K562 (cell line): ENCODE measurements around the gene TPK1. TPM values are rescaled to one million over a fixed set of nuclear protein-coding genes. Genes with fewer than 3 reads are reported as not detected.

ENCODE experiments used
- ATAC-seq: fragments of 200-7000 bp; cut with Tn5 transposase; 3 replicates; pipeline ENCODE4 v1.9.1; 2020; ENCODE audit warnings: moderate library complexity
- BruUV-seq: library from RNA; stranded (reverse); fragments of 400-500 nt; replicated peaks from 2 replicates; lab custom pipeline; 2021; lab: Mats Ljungman, UMichigan
- CTCF ChIA-PET: fragments of 300-600 bp; formaldehyde crosslinking; extraction: SDS; loops from one replicate; lab custom pipeline; 2021; ENCODE audit warnings: low intra/inter-chr PET ratio; lab: Yijun Ruan, JAX
- POLR2A ChIA-PET: fragments of 300-600, 350-650 bp; sonication (Branson Sonifier 250); formaldehyde crosslinking; extraction: SDS; loops from one replicate; lab custom pipeline; 2021; ENCODE audit warnings: antibody characterized with exemption, inconsistent platforms; lab: Yijun Ruan, JAX
- DNase-seq, 4 experiments: peaks; one replicate each; pipeline versions ENCODE4 v3.0.0 to v3.0.0-alpha.2; 2011 to 2018; ENCODE audit warnings: low spot score in 3 of 4, mixed read lengths in 3 of 4; ENCODE audit errors: extremely low read depth in 1 of 4
- FAIRE-seq: peaks from 2 replicates; lab custom pipeline; 2011; peaks lifted over from hg19 to GRCh38; lab: Jason Lieb, UNC
- H2AFZ ChIP-seq: 2 replicates; pipeline ENCODE4 v1.6.0; 2011; ENCODE audit warnings: low read depth, low read length, control low read depth, inconsistent platforms
- H3K27ac ChIP-seq: fragments of 200-600 bp; 3 replicates; pipeline ENCODE4 v1.8.0; 2011; ENCODE audit warnings: low read depth, mild to moderate bottlenecking, control low read depth, inconsistent platforms, low read length, moderate library complexity, mixed read lengths; ENCODE audit errors: extremely low read depth
- H3K27me3 ChIP-seq, 2 experiments: fragments of 300-600 bp in 1 of 2; 2 replicates in 1 of 2; 3 replicates in 1 of 2; pipeline versions ENCODE4 v1.6.0 to v1.8.0; 2011; ENCODE audit warnings: inconsistent platforms in 2 of 2, low read length in 2 of 2, mild to moderate bottlenecking in 1 of 2, mixed read lengths in 1 of 2, moderate library complexity in 1 of 2; ENCODE audit not compliant: control insufficient read depth in 2 of 2, insufficient read depth in 2 of 2
- H3K36me3 ChIP-seq: fragments of 300-600 bp; 3 replicates; pipeline ENCODE4 v1.8.0; 2011; ENCODE audit warnings: mild to moderate bottlenecking, low read length, inconsistent platforms; ENCODE audit not compliant: control insufficient read depth, insufficient read depth
- H3K4me1 ChIP-seq, 2 experiments: fragments of 200-600 bp in 1 of 2; replicated peaks in 1 of 2; 2 replicates in 1 of 2; 3 replicates in 1 of 2; pipeline versions ENCODE4 v1.5.1 to v1.8.0; 2011; ENCODE audit warnings: inconsistent platforms in 2 of 2, low read length in 2 of 2, mild to moderate bottlenecking in 1 of 2, mixed read lengths in 1 of 2, moderate library complexity in 1 of 2; ENCODE audit not compliant: control insufficient read depth in 2 of 2, insufficient read depth in 2 of 2
- H3K4me2 ChIP-seq: 2 replicates; pipeline ENCODE4 v1.6.1; 2011; ENCODE audit warnings: low read length, control low read depth, inconsistent platforms, mixed read lengths; ENCODE audit not compliant: insufficient read depth
- H3K4me3 ChIP-seq: fragments of 200-600 bp; sonication (generic), shearing (Covaris generic); 2 replicates; pipeline ENCODE4 v1.5.1; 2016; ENCODE audit warnings: control low read depth, inconsistent platforms
- H3K79me2 ChIP-seq: fragments of 200-600 bp; 3 replicates; pipeline ENCODE4 v1.8.0; 2011; ENCODE audit warnings: low read length, inconsistent platforms; ENCODE audit not compliant: control insufficient read depth, insufficient read depth
- H3K9ac ChIP-seq, 2 experiments: 2 replicates each; pipeline versions ENCODE4 v1.6.0 to v1.6.1; 2011; ENCODE audit warnings: low read depth in 2 of 2, low read length in 2 of 2, control low read depth in 1 of 2, inconsistent platforms in 1 of 2, mild to moderate bottlenecking in 1 of 2, mixed read lengths in 1 of 2; ENCODE audit not compliant: insufficient read depth in 1 of 2
- H3K9me1 ChIP-seq: one replicate; pipeline ENCODE4 v1.6.0; 2011; ENCODE audit warnings: inconsistent platforms, mild to moderate bottlenecking, low read length, moderate library complexity; ENCODE audit not compliant: control insufficient read depth, insufficient read depth
- H3K9me3 ChIP-seq: replicated peaks from 2 replicates; pipeline ENCODE4 v1.5.1; 2011; ENCODE audit warnings: low read depth, low read length, inconsistent platforms; ENCODE audit not compliant: control insufficient read depth, insufficient read depth
- H4K20me1 ChIP-seq: replicated peaks from 2 replicates; pipeline ENCODE4 v1.6.1; 2011; ENCODE audit warnings: low read length, inconsistent platforms, mixed read lengths; ENCODE audit not compliant: control insufficient read depth, insufficient read depth
- IFI16 ChIP-seq: fragments of 250-450 bp; sonication (Bioruptor Pico); IDR thresholded peaks from 2 replicates; pipeline ENCODE4 v2.1.2; 2022; ENCODE audit warnings: mild to moderate bottlenecking, inconsistent platforms
- NFIC ChIP-seq: fragments of 450-650 bp; IDR thresholded peaks from 2 replicates; pipeline ENCODE4 v1.6.1; 2017; ENCODE audit warnings: mild to moderate bottlenecking, inconsistent platforms
- OTX1 ChIP-seq: fragments of 450-650 bp; formaldehyde crosslinking; IDR thresholded peaks from 2 replicates; pipeline ENCODE4 v1.4.0; 2022; ENCODE audit warnings: mild to moderate bottlenecking
- SREBF1 ChIP-seq: fragments of 150-350 bp; IDR thresholded peaks from 2 replicates; pipeline ENCODE4 v1.6.1; 2014; ENCODE audit warnings: antibody characterized with exemption, low read depth, low read length, borderline replicate concordance
- WGBS: fragments of 100-300 bp; shearing (Covaris generic); methylation state at CpG from one replicate; pipeline ENCODE4 v1.1.6; 2016; ENCODE audit warnings: low coverage, mixed read lengths; ENCODE audit not compliant: insufficient coverage; ENCODE audit errors: missing lambda C conversion rate; 5-methylcytosine and 5-hydroxymethylcytosine counted together
- in situ Hi-C: fragments of 300-500 bp; cut with MboI; formaldehyde crosslinking; loops from 4 replicates; pipeline ENCODE4 v1.15.0; 2018; ENCODE audit warnings: inconsistent platforms, mixed read lengths
- intact Hi-C: fragments of 100-400 bp; cut with micrococcal nuclease; formaldehyde crosslinking; loops from 2 replicates; pipeline ENCODE4 v1.14.2; 2022
- polyA plus RNA-seq, 8 experiments: library from polyadenylated mRNA; depleted of rRNA in 4 of 8; stranded (reverse) in 5 of 8; unstranded in 3 of 8; fragments of >200 nt; fragmentation: Nextera tagmentation in 2 of 8; fragmentation: Illumina TruSeq in 1 of 8; extraction: Ambion mirVana in 2 of 8; extraction: Trizol in 1 of 8; gene quantifications; 2 replicates each; pipeline versions ENCODE4 v1.2.1 to v1.2.3, GENCODE V29; 2011 to 2014; ENCODE audit warnings: inconsistent platforms in 1 of 8, missing spikeins in 1 of 8
- total RNA-seq, 7 experiments: library from RNA; depleted of rRNA in 6 of 7; stranded (reverse); fragments of >200 nt in 6 of 7; fragmentation: Illumina TruSeq in 2 of 7; extraction: Trizol in 2 of 7; gene quantifications; 2 replicates each; pipeline versions ENCODE4 v1.2.1 to v1.2.3, GENCODE V29; 2011 to 2021; ENCODE audit warnings: low replicate concordance in 1 of 7
- TF ChIP-seq, protein P1 (sequence below): sonication (generic); formaldehyde crosslinking; IDR thresholded peaks from 2 replicates; pipeline ENCODE4 v1.8.1; 2023; ENCODE audit warnings: mild to moderate bottlenecking, missing genetic modification reagents

The TPK1 gene
- total and polyA plus RNA-seq, 9 of the 15 experiments (the other 6 are each of a cell fraction or from before 2014, with no cell fraction given), result 5.1 to 16.2 (median 9.2) TPM

DNA sequence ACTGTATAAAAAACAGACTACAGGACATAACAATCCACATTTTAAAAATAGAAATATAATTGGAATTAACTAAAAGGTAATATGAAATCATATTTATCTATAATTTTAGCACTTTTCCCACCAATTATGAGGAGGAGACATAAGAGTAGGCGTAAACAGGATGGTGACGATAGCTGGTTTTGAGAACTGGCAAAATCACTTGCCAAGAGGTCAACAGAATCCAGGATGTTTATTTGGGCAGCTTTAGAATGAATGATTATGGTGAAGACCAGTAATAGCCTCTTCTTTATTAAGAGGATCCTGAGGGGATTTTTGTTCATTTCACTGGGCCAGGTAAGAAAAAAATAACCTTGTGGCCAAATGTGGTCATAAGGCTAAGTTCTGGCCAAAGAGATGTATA is 67.2 kb downstream of the TPK1 start:
- no peak overlapping the region for H3K4me2 ChIP-seq
- no peaks in the 10 kb centered on the region for H3K79me2 ChIP-seq
- no peak overlapping the region for H3K4me3 ChIP-seq
- POLR2A ChIA-PET, result no interaction called here
- intact Hi-C loops, result no loop called here
- no peak for TF ChIP-seq SREBF1
- TF ChIP-seq IFI16 (CRISPR knock-in tag), result no peak
- no peak for TF ChIP-seq NFIC
- TF ChIP-seq, protein P1, sequence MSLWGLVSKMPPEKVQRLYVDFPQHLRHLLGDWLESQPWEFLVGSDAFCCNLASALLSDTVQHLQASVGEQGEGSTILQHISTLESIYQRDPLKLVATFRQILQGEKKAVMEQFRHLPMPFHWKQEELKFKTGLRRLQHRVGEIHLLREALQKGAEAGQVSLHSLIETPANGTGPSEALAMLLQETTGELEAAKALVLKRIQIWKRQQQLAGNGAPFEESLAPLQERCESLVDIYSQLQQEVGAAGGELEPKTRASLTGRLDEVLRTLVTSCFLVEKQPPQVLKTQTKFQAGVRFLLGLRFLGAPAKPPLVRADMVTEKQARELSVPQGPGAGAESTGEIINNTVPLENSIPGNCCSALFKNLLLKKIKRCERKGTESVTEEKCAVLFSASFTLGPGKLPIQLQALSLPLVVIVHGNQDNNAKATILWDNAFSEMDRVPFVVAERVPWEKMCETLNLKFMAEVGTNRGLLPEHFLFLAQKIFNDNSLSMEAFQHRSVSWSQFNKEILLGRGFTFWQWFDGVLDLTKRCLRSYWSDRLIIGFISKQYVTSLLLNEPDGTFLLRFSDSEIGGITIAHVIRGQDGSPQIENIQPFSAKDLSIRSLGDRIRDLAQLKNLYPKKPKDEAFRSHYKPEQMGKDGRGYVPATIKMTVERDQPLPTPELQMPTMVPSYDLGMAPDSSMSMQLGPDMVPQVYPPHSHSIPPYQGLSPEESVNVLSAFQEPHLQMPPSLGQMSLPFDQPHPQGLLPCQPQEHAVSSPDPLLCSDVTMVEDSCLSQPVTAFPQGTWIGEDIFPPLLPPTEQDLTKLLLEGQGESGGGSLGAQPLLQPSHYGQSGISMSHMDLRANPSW, result no peak
- no peak for TF ChIP-seq OTX1 (CRISPR knock-in tag)
- H3K9me1 ChIP-seq, result no peaks in the 10 kb centered on the region
- in situ Hi-C loops, result no loop called here
- no peak for ATAC-seq
- H3K9me3 ChIP-seq, result no peaks in the 10 kb centered on the region
- no peaks in the 10 kb centered on the region for H3K4me1 ChIP-seq
- CTCF ChIA-PET, result no interaction called here
- no TSS peak for BruUV-seq
- H2AFZ ChIP-seq, result no peak overlapping the region
- no peak for DNase-seq
- FAIRE-seq, result no peak
- H3K27me3 ChIP-seq, result no peaks in the 10 kb centered on the region
- no peaks in the 10 kb centered on the region for H3K36me3 ChIP-seq
- no peaks in the 10 kb centered on the region for H4K20me1 ChIP-seq
- no peak overlapping the region for H3K27ac ChIP-seq
- WGBS, result 5% methylated on average over 2 of the region's 2 CpGs
- H3K9ac ChIP-seq, result no peak overlapping the region
